GM12878 (cell line): ENCODE results near the gene FBXW9. TPM values are rescaled to one million over a fixed set of nuclear protein-coding genes. Genes with fewer than 3 reads are reported as not detected.

Experiments used
- BCL11A ChIP-seq: IDR thresholded peaks from 2 replicates; pipeline ENCODE4 v1.6.1; 2011; ENCODE audit warnings: low read depth, low read length
- CBFB ChIP-seq: IDR thresholded peaks from 2 replicates; pipeline ENCODE4 v1.6.1; 2016; ENCODE audit warnings: antibody characterized with exemption, low read depth
- ETV6 ChIP-seq, 2 experiments: fragments of 450-650 bp in 1 of 2; IDR thresholded peaks in 1 of 2; conservative IDR thresholded peaks in 1 of 2; 2 replicates each; pipeline ENCODE4 v1.6.1; 2014; ENCODE audit warnings: antibody characterized with exemption in 1 of 2, borderline replicate concordance in 1 of 2, low read depth in 1 of 2, mild to moderate bottlenecking in 1 of 2, moderate library complexity in 1 of 2
- FOS ChIP-seq: IDR thresholded peaks from 3 replicates; pipeline ENCODE4 v1.6.1; 2011; ENCODE audit warnings: borderline replicate concordance; ENCODE audit not compliant: insufficient read length; ENCODE audit errors: extremely low read depth
- KAT2A ChIP-seq: conservative IDR thresholded peaks from 2 replicates; pipeline ENCODE4 v1.6.1; 2011; ENCODE audit warnings: low read depth, low read length; ENCODE audit not compliant: control insufficient read depth
- MYB ChIP-seq: fragments of 150-350 bp; IDR thresholded peaks from 2 replicates; pipeline ENCODE4 v1.6.1; 2014; ENCODE audit warnings: mild to moderate bottlenecking, low read depth, low read length, borderline replicate concordance
- NFYA ChIP-seq: IDR thresholded peaks from 2 replicates; pipeline ENCODE4 v1.6.1; 2011; ENCODE audit warnings: low read depth, mild to moderate bottlenecking, low read length, improper control_type of control experiment, borderline replicate concordance
- RAD51 ChIP-seq: fragments of 450-650 bp; IDR thresholded peaks from 2 replicates; pipeline ENCODE4 v1.6.1; 2016; ENCODE audit warnings: moderate library complexity, mild to moderate bottlenecking, inconsistent platforms
- SMARCA5 ChIP-seq: fragments of 450-650 bp; IDR thresholded peaks from 2 replicates; pipeline ENCODE4 v1.6.1; 2017; ENCODE audit warnings: mild to moderate bottlenecking
- TCF12 ChIP-seq: IDR thresholded peaks from 2 replicates; pipeline ENCODE4 v1.6.1; 2011; ENCODE audit warnings: low read depth, mild to moderate bottlenecking, low read length
- TCF7 ChIP-seq: IDR thresholded peaks from 2 replicates; pipeline ENCODE4 v1.6.1; 2014; ENCODE audit warnings: antibody characterized with exemption, borderline replicate concordance
- polyA plus RNA-seq, 11 experiments: library from polyadenylated mRNA; depleted of rRNA in 4 of 11; unstranded in 6 of 11; stranded (reverse) in 5 of 11; fragments of >200 nt; fragmentation: Nextera tagmentation in 4 of 11; fragmentation: Illumina TruSeq in 1 of 11; extraction: Ambion mirVana in 4 of 11; extraction: Trizol in 1 of 11; gene quantifications; 1 replicate in 1 of 11; 2 replicates in 10 of 11; pipeline versions ENCODE4 v1.2.1 to v1.2.3, GENCODE V29; 2011 to 2016; ENCODE audit warnings: inconsistent platforms in 2 of 11, missing spikeins in 2 of 11, low read depth in 1 of 11
- total RNA-seq, 4 experiments: library from RNA; depleted of rRNA in 3 of 4; stranded (reverse); fragments of >200 nt in 3 of 4; fragmentation: Illumina TruSeq in 1 of 4; extraction: Trizol in 1 of 4; gene quantifications; 2 replicates each; pipeline versions ENCODE4 v1.2.1 to v1.2.3, GENCODE V29; 2013 to 2021
- TF ChIP-seq, protein P1 (sequence below): fragments of 450-650 bp; formaldehyde crosslinking; IDR thresholded peaks from 2 replicates; pipeline ENCODE4 v1.5.0; 2022; ENCODE audit warnings: mild to moderate bottlenecking, missing genetic modification characterization
- TF ChIP-seq, protein P2 (sequence below): fragments of 450-650 bp; conservative IDR thresholded peaks from 2 replicates; pipeline ENCODE4 v1.6.1; 2017; ENCODE audit warnings: mild to moderate bottlenecking, moderate library complexity
- TF ChIP-seq, protein P3 (sequence below): IDR thresholded peaks from 2 replicates; pipeline ENCODE4 v1.6.1; 2012; ENCODE audit warnings: low read depth, low read length, improper control_type of control experiment
- TF ChIP-seq, protein P4 (sequence below): fragments of 450-650 bp; IDR thresholded peaks from 2 replicates; pipeline ENCODE4 v1.6.1; 2017; ENCODE audit warnings: mild to moderate bottlenecking, moderate library complexity

The FBXW9 gene
- total and polyA plus RNA-seq, 10 of the 15 experiments (the other 5 are each of a cell fraction or from before 2014, with no cell fraction given): 0.21 to 14.8 (median 7.3) TPM

DNA sequence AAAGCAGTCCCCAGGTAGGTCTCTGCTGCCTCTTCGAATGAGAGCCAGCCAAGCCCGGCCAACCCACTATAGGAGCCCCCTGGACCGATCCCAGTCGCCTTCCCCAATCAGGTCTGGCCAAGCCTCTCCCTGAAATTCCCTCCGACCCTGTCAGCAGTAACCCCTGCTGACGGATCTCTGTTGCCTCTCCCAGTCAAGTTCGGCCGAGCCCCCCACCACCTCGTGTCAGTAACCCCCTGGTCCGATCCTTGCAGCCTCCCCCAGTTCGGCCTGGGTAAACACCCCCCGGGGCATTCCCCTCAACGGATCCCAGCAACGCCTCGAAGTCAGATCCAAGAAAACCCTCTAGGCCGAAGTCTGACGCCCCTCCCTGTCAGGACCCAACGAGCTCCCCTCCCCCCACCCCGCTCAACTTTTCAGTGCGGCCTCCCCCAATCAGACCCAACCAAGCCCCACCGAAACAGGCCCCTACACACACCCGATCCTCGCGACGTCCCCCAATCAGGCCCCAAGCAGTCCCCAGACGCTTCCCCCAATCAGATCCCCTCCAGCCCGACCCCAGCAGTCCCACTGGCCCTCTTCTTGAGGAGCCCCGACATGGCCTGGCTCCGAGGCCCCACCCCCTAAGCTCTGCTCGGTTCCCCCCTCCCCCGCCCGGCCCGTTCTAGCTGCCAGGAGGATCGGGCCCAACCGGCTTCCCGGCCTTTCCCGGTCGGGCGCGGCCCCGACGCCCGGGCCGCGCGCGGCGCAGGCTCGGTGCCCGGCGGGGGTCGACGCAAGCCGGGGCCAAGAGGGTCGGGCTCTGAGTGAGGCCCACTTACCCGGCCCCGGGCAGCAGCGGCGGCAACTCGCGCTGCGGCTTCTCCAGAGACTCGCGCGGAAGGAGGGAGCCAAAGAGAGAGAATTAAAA is 25.5 kb upstream of the FBXW9 start (continued):
- TF ChIP-seq CBFB (no peak), NFYA (no peak), ETV6 (conservative IDR thresholded peaks at IDR 0.05 in 1 of 2, IDR thresholded peaks at IDR 0.05 in 1 of 2; ENCODE audit: borderline replicate concordance in 1 of 2, low read depth in 1 of 2) (no peak), KAT2A (no peak), SMARCA5 (0 out of 2 replicates have a peak, but pooled peaks have one; percentile 28), FOS (no peak), TCF12 (no peak), BCL11A (no peak), RAD51 (no peak), TCF7 (no peak), MYB (no peak)
- TF ChIP-seq, protein P1, sequence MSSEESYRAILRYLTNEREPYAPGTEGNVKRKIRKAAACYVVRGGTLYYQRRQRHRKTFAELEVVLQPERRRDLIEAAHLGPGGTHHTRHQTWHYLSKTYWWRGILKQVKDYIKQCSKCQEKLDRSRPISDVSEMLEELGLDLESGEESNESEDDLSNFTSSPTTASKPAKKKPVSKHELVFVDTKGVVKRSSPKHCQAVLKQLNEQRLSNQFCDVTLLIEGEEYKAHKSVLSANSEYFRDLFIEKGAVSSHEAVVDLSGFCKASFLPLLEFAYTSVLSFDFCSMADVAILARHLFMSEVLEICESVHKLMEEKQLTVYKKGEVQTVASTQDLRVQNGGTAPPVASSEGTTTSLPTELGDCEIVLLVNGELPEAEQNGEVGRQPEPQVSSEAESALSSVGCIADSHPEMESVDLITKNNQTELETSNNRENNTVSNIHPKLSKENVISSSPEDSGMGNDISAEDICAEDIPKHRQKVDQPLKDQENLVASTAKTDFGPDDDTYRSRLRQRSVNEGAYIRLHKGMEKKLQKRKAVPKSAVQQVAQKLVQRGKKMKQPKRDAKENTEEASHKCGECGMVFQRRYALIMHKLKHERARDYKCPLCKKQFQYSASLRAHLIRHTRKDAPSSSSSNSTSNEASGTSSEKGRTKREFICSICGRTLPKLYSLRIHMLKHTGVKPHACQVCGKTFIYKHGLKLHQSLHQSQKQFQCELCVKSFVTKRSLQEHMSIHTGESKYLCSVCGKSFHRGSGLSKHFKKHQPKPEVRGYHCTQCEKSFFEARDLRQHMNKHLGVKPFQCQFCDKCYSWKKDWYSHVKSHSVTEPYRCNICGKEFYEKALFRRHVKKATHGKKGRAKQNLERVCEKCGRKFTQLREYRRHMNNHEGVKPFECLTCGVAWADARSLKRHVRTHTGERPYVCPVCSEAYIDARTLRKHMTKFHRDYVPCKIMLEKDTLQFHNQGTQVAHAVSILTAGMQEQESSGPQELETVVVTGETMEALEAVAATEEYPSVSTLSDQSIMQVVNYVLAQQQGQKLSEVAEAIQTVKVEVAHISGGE (CRISPR knock-in tag): no peak
- TF ChIP-seq, protein P2, sequence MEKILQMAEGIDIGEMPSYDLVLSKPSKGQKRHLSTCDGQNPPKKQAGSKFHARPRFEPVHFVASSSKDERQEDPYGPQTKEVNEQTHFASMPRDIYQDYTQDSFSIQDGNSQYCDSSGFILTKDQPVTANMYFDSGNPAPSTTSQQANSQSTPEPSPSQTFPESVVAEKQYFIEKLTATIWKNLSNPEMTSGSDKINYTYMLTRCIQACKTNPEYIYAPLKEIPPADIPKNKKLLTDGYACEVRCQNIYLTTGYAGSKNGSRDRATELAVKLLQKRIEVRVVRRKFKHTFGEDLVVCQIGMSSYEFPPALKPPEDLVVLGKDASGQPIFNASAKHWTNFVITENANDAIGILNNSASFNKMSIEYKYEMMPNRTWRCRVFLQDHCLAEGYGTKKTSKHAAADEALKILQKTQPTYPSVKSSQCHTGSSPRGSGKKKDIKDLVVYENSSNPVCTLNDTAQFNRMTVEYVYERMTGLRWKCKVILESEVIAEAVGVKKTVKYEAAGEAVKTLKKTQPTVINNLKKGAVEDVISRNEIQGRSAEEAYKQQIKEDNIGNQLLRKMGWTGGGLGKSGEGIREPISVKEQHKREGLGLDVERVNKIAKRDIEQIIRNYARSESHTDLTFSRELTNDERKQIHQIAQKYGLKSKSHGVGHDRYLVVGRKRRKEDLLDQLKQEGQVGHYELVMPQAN: no peak
- TF ChIP-seq, protein P3, sequence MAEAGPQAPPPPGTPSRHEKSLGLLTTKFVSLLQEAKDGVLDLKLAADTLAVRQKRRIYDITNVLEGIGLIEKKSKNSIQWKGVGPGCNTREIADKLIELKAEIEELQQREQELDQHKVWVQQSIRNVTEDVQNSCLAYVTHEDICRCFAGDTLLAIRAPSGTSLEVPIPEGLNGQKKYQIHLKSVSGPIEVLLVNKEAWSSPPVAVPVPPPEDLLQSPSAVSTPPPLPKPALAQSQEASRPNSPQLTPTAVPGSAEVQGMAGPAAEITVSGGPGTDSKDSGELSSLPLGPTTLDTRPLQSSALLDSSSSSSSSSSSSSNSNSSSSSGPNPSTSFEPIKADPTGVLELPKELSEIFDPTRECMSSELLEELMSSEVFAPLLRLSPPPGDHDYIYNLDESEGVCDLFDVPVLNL: no peak
- TF ChIP-seq, protein P4, sequence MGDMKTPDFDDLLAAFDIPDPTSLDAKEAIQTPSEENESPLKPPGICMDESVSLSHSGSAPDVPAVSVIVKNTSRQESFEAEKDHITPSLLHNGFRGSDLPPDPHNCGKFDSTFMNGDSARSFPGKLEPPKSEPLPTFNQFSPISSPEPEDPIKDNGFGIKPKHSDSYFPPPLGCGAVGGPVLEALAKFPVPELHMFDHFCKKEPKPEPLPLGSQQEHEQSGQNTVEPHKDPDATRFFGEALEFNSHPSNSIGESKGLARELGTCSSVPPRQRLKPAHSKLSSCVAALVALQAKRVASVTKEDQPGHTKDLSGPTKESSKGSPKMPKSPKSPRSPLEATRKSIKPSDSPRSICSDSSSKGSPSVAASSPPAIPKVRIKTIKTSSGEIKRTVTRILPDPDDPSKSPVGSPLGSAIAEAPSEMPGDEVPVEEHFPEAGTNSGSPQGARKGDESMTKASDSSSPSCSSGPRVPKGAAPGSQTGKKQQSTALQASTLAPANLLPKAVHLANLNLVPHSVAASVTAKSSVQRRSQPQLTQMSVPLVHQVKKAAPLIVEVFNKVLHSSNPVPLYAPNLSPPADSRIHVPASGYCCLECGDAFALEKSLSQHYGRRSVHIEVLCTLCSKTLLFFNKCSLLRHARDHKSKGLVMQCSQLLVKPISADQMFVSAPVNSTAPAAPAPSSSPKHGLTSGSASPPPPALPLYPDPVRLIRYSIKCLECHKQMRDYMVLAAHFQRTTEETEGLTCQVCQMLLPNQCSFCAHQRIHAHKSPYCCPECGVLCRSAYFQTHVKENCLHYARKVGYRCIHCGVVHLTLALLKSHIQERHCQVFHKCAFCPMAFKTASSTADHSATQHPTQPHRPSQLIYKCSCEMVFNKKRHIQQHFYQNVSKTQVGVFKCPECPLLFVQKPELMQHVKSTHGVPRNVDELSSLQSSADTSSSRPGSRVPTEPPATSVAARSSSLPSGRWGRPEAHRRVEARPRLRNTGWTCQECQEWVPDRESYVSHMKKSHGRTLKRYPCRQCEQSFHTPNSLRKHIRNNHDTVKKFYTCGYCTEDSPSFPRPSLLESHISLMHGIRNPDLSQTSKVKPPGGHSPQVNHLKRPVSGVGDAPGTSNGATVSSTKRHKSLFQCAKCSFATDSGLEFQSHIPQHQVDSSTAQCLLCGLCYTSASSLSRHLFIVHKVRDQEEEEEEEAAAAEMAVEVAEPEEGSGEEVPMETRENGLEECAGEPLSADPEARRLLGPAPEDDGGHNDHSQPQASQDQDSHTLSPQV: no peak
